ENCODE data around the gene DNAJA1.
"Not testable (repeated sequence)": the region's sequence is repeated elsewhere in the genome, so short reads cannot be mapped to it uniquely, and the experiment has no call there.

DNAJA1 gene

GRCh38 chr9:33080534-33080933 is 55.5 kb downstream of the DNAJA1 start:
- DNase-seq (ENCODE audit: extremely low read depth in 1 of 2, low read depth in 1 of 2): no peak

DNA sequence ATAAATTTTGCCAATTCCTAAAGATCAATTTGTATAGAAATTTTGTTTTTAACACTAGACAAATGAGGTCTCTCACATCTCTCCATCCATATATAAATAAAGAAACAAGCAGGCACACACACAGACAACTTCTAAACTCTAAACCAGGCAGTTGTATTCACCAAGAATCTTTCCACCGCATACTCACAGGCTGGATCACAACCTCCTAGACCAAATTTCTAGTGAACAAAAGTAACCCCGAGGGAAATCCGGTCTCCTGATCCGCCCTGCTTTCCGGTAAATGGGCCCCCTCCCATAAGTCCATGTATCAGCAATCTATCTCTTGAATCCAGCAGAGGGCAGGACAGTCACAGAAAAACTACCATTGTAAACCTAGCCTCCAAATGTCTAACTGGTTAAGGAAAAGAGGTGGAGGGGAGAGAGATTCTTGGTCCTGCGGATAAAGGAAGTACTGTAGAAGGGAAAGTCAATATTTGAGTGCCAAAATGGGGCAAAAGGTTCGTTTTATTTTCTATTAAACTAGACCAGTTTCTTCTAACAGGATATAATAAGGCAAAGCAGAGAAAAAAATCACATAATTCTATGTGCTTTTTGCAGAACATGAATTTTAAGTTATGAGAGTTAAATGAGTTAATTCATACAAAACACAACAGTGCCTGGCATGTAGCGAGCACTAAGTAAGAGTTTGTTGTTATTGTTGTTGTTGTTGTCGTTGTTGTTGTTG is 56.2 kb downstream of the DNAJA1 start:
- DNase-seq (ENCODE audit: extremely low read depth in 1 of 2, low read depth in 1 of 2): peak in 1 of 2 donors; percentile 14

DNA sequence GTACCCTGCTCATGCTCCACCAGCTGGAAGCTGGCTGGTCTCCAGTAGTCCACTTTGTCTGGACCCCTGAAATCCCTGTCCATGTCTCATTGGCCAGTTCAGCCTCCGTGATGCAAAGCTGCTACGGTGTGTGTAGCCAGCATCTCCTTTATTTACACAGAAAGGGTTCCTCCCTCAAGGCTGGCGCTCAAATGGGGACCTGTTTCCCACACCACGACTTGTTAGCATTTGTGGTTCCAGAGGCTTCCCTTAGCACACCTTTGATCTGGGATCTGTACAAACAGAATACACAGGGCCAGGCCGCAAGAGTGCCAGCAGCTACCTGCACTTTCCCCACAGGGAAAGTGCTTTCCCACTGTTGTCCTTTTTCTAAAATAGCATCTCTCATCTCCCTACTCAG is 57.1 kb downstream of the DNAJA1 start:
- DNase-seq (ENCODE audit: extremely low read depth in 1 of 2, low read depth in 1 of 2): no peak

DNA sequence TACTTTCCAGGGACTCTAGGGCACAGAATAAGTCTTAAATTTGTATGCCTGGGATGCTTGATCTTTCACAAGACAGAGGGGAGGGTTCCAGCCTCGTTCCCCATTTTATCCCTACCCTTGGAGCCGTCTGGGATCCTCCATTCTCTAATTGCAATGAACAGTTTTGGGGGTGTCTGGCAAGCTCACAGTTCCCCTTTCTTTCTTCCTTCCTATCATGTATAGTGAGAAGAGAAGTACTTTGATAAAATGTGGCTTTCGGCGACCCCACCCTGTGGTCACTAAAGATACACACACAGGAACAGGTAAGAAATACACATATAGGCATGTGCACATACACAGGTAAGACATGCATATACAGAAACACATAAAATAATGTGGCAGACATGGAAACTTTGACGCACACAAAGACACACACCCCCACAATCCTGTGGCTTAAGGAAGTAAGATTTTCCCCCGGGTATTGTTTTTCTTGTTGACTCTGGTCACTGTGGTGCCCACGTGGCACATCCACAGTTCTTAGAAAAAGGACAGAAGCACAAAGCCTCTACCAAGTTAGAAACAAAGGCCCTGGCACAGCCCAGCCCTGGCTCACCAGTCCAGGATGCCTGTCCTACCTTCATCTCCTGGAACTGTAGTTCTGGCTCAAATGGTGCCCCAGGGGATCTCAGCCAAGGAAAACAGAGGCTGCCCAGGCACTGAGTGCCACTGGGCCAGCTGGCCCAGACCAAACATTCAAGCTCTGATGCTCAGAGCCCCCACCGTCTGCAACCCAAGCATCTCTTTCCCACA is 57.7 kb downstream of the DNAJA1 start:
- no peak for DNase-seq (ENCODE audit: extremely low read depth in 1 of 2, low read depth in 1 of 2)

DNA sequence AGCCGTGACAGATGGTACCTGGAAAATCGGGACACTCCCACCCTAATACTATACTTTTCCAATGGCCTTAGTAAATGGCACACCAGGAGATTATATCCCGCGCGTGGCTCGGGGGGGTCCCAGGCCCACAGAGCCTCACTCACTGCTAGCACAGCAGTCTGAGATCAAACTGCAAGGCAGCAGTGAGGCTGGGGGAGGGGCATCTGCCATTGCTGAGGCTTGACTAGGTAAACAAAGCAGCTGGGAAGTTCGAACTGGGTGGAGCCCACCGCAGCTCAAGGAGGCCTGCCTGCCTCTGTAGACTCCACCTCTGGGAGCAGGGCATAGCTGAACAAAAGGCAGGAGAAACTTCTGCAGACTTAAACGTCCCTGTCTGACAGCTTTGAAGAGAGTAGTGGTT is 60.6 kb downstream of the DNAJA1 start:
- not testable (repeated sequence) for DNase-seq (ENCODE audit: extremely low read depth in 1 of 2, low read depth in 1 of 2)

All from activated CD8-positive, alpha-beta memory T cell treated with anti-CD3 and anti-CD28 coated beads for 1 hour (primary cell).